Measurements from ENCODE around the gene BRMS1L. TPM values are rescaled to one million over a fixed set of nuclear protein-coding genes. Genes with fewer than 3 reads are reported as not detected.

Gene BRMS1L
- total RNA-seq, 1 donor from 2014 or later: 16.8 TPM

- Mint-ChIP-seq H3K27ac (ENCODE audit: unreplicated experiment) (no peak overlapping the region), H3K36me3 (ENCODE audit: low read depth, unreplicated experiment) (peaks cover 3% of the 10 kb centered on the region), H3K4me1 (ENCODE audit: unreplicated experiment) (no peaks in the 10 kb centered on the region), H3K4me3 (ENCODE audit: unreplicated experiment) (no peak overlapping the region), H3K27me3 (ENCODE audit: unreplicated experiment) (no peaks in the 10 kb centered on the region), H3K9me3 (ENCODE audit: unreplicated experiment) (no peaks in the 10 kb centered on the region)
- TF ChIP-seq CTCF (IDR thresholded peaks at IDR 0.05; ENCODE audit: unreplicated experiment): no peak
- no peak for DNase-seq (ENCODE audit: low spot score)
These were observed 52.4 kb downstream of the BRMS1L start for GRCh38 chr14:35878272-35879150.

- no peak for DNase-seq (ENCODE audit: low spot score)
- no peak overlapping the region for H3K27ac Mint-ChIP-seq (ENCODE audit: unreplicated experiment)
- no peak overlapping the region for H3K4me3 Mint-ChIP-seq (ENCODE audit: unreplicated experiment)
- peaks cover 3% of the 10 kb centered on the region for H3K36me3 Mint-ChIP-seq (ENCODE audit: low read depth, unreplicated experiment)
- no peaks in the 10 kb centered on the region for H3K9me3 Mint-ChIP-seq (ENCODE audit: unreplicated experiment)
- no peaks in the 10 kb centered on the region for H3K4me1 Mint-ChIP-seq (ENCODE audit: unreplicated experiment)
- TF ChIP-seq CTCF (IDR thresholded peaks at IDR 0.05; ENCODE audit: unreplicated experiment): no peak
- H3K27me3 Mint-ChIP-seq (ENCODE audit: unreplicated experiment): no peaks in the 10 kb centered on the region
These were observed 53.1 kb downstream of the BRMS1L start for GRCh38 chr14:35879151-35879648.

- no peak overlapping the region for H3K4me3 Mint-ChIP-seq (ENCODE audit: unreplicated experiment)
- no peaks in the 10 kb centered on the region for H3K27me3 Mint-ChIP-seq (ENCODE audit: unreplicated experiment)
- no peak overlapping the region for H3K27ac Mint-ChIP-seq (ENCODE audit: unreplicated experiment)
- H3K4me1 Mint-ChIP-seq (ENCODE audit: unreplicated experiment): no peaks in the 10 kb centered on the region
- no peak for DNase-seq (ENCODE audit: low spot score)
- H3K36me3 Mint-ChIP-seq (ENCODE audit: low read depth, unreplicated experiment): peaks cover 3% of the 10 kb centered on the region
- peak; percentile 39 for TF ChIP-seq CTCF (IDR thresholded peaks at IDR 0.05; ENCODE audit: unreplicated experiment)
- no peaks in the 10 kb centered on the region for H3K9me3 Mint-ChIP-seq (ENCODE audit: unreplicated experiment)
These were observed 53.6 kb downstream of the BRMS1L start for GRCh38 chr14:35879654-35880249.

GRCh38 chr14:35881280-35881679 lies 55.1 kb downstream of the BRMS1L start:
- TF ChIP-seq CTCF (IDR thresholded peaks at IDR 0.05; ENCODE audit: unreplicated experiment): no peak
- Mint-ChIP-seq H3K36me3 (ENCODE audit: low read depth, unreplicated experiment) (peaks cover 3% of the 10 kb centered on the region), H3K27me3 (ENCODE audit: unreplicated experiment) (no peaks in the 10 kb centered on the region), H3K4me3 (ENCODE audit: unreplicated experiment) (no peak overlapping the region), H3K27ac (ENCODE audit: unreplicated experiment) (no peak overlapping the region), H3K9me3 (ENCODE audit: unreplicated experiment) (no peaks in the 10 kb centered on the region), H3K4me1 (ENCODE audit: unreplicated experiment) (no peaks in the 10 kb centered on the region)
- DNase-seq (ENCODE audit: low spot score): no peak

All from endothelial cell (in vitro differentiated cells).